Parathyroid adenoma (tissue), 2 donors: ENCODE data around the gene SPSB2.

ENCODE experiments used
- H2AFZ ChIP-seq: fragments of 300-600 bp; sonication (generic); one replicate; pipeline ENCODE4 v1.7.0; 2017; ENCODE audit warnings: antibody characterized with exemption, mild to moderate bottlenecking
- H3K27ac ChIP-seq: fragments of 300-600 bp; sonication (generic); one replicate; pipeline ENCODE4 v1.7.0; 2017
- H3K27me3 ChIP-seq: fragments of 300-600 bp; sonication (generic); one replicate; pipeline ENCODE4 v1.7.0; 2017; ENCODE audit warnings: low read length; ENCODE audit not compliant: control insufficient read depth, insufficient read depth
- H3K36me3 ChIP-seq: fragments of 300-600 bp; sonication (generic); one replicate; pipeline ENCODE4 v1.7.0; 2017; ENCODE audit warnings: low read length; ENCODE audit not compliant: control insufficient read depth, insufficient read depth
- H3K4me1 ChIP-seq: fragments of 300-600 bp; sonication (generic); one replicate; pipeline ENCODE4 v1.7.0; 2017; ENCODE audit warnings: control low read depth
- H3K4me2 ChIP-seq: fragments of 300-600 bp; sonication (generic); one replicate; pipeline ENCODE4 v1.7.0; 2017; ENCODE audit warnings: low read length
- H3K4me3 ChIP-seq: fragments of 300-600 bp; sonication (generic); one replicate; pipeline ENCODE4 v1.7.0; 2017; ENCODE audit warnings: low read depth, low read length
- H3K79me2 ChIP-seq: fragments of 300-600 bp; sonication (generic); one replicate; pipeline ENCODE4 v1.7.0; 2017; ENCODE audit warnings: control low read depth
- H3K9ac ChIP-seq: fragments of 300-600 bp; sonication (generic); one replicate; pipeline ENCODE4 v1.7.0; 2017; ENCODE audit warnings: mild to moderate bottlenecking
- H3K9me3 ChIP-seq: fragments of 300-600 bp; sonication (generic); one replicate; pipeline ENCODE4 v1.7.0; 2017; ENCODE audit warnings: low read length; ENCODE audit not compliant: control insufficient read depth
- TF ChIP-seq, protein P1 (sequence below): fragments of 300-600 bp; sonication (generic); IDR thresholded peaks from one replicate; pipeline ENCODE4 v1.7.0; 2017; ENCODE audit warnings: antibody characterized with exemption, mild to moderate bottlenecking
- donor health status: primary hyperparathyroidism.

SPSB2 gene

DNA sequence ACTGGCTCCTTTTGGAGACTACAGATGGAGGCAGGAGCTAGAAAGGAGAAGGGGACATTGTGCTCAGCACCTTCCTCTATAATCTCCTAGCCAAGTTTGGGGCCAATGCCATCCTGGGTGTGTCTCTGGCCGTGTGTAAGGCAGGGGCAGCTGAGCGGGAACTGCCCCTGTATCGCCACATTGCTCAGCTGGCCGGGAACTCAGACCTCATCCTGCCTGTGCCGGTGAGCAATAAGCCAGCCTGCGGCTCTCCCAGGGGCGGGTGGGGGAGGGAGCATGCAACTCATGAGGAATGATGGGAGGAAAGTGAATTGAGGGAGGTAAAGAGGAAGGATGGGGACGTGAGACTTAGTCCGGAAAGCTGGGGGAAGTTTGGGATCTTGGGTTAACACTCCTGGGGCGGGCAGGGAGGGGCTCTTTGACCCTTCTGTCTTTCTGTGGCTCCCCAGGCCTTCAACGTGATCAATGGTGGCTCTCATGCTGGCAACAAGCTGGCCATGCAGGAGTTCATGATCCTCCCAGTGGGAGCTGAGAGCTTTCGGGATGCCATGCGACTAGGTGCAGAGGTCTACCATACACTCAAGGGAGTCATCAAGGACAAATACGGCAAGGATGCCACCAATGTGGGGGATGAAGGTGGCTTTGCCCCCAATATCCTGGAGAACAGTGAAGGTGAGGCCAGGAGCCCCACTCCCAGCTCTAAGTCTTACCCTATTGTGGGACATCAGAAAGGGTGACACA, 44.6 kb upstream of the SPSB2 start:
- H3K9ac ChIP-seq: no peak overlapping the region
- H3K27ac ChIP-seq: no peak overlapping the region
- H3K4me3 ChIP-seq: no peak overlapping the region
- TF ChIP-seq, protein P1, sequence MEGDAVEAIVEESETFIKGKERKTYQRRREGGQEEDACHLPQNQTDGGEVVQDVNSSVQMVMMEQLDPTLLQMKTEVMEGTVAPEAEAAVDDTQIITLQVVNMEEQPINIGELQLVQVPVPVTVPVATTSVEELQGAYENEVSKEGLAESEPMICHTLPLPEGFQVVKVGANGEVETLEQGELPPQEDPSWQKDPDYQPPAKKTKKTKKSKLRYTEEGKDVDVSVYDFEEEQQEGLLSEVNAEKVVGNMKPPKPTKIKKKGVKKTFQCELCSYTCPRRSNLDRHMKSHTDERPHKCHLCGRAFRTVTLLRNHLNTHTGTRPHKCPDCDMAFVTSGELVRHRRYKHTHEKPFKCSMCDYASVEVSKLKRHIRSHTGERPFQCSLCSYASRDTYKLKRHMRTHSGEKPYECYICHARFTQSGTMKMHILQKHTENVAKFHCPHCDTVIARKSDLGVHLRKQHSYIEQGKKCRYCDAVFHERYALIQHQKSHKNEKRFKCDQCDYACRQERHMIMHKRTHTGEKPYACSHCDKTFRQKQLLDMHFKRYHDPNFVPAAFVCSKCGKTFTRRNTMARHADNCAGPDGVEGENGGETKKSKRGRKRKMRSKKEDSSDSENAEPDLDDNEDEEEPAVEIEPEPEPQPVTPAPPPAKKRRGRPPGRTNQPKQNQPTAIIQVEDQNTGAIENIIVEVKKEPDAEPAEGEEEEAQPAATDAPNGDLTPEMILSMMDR: no peak
- H3K36me3 ChIP-seq: no peaks in the 10 kb centered on the region
- H3K9me3 ChIP-seq: no peaks in the 10 kb centered on the region
- no peak overlapping the region for H3K4me2 ChIP-seq
- H2AFZ ChIP-seq: no peak overlapping the region
- H3K4me1 ChIP-seq: no peaks in the 10 kb centered on the region
- no peaks in the 10 kb centered on the region for H3K27me3 ChIP-seq
- H3K79me2 ChIP-seq: no peaks in the 10 kb centered on the region

DNA sequence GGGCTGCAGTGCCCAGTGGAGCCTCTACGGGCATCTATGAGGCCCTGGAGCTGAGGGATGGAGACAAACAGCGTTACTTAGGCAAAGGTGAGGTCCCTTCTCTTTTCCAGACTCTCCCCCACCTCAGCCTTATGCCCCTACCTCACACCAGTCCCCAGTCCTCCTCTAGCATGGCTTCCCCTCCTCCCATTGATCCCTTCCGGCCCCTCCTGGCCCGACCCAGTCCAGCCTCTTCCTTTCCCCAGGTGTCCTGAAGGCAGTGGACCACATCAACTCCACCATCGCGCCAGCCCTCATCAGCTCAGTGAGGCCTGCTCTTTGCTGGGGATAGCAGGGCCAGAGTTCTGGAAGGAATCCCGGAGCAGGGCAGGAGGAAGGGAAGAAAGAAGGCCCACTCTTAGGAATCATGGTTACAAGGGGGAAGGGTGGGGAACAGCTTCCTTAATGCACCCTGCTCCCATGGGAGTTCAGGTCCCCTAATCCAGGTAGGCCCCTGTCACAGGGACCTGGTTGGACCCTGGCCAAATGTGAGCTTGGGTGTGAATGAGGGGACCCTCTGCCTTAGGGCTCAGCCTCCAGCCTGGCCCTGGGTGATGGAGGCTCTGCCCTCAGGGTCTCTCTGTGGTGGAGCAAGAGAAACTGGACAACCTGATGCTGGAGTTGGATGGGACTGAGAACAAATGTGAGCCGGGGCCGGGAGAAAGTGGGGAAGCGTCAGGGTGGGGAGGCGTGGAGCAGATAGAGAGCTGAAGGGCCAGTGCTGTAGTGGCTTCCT, 43.5 kb upstream of the SPSB2 start:
- no peak overlapping the region for H3K9ac ChIP-seq

DNA sequence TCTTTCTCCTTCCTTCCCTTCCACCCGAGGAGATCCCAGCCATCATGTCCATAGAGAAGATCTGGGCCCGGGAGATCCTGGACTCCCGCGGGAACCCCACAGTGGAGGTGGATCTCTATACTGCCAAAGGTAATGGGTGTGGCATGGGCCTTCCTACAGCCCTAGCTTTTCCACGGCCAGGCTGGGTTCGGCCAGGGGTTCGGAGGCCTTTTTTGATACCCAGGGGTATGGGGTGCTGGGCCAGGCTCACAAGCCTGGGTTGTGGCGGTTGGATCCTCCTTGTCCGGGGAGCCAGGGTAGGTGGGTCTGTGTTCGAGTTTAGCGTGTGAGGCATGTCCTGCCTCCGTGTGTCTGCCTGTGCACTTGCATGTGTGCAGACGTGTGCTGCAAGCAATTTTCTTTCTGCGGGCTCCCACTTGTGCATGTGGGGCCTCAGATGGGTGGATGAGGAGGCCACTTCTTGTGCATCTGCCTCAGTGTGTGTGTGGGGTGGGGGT, 42.7 kb upstream of the SPSB2 start:
- Histone ChIP-seq H3K4me1 (no peaks in the 10 kb centered on the region), H3K27ac (no peak overlapping the region), H3K9me3 (no peaks in the 10 kb centered on the region), H2AFZ (peak overlapping the region; percentile 85), H3K4me3 (no peak overlapping the region), H3K79me2 (no peaks in the 10 kb centered on the region), H3K27me3 (no peaks in the 10 kb centered on the region), H3K9ac (no peak overlapping the region), H3K36me3 (no peaks in the 10 kb centered on the region), H3K4me2 (no peak overlapping the region)
- TF ChIP-seq, protein P1: no peak

More for the DNA sequence above, 43.5 kb upstream of the SPSB2 start:
- Histone ChIP-seq H3K4me3 (no peak overlapping the region), H3K27ac (no peak overlapping the region), H3K79me2 (no peaks in the 10 kb centered on the region), H2AFZ (no peak overlapping the region), H3K4me2 (no peak overlapping the region), H3K4me1 (no peaks in the 10 kb centered on the region), H3K9me3 (no peaks in the 10 kb centered on the region), H3K36me3 (no peaks in the 10 kb centered on the region), H3K27me3 (no peaks in the 10 kb centered on the region)
- TF ChIP-seq, protein P1: no peak

DNA sequence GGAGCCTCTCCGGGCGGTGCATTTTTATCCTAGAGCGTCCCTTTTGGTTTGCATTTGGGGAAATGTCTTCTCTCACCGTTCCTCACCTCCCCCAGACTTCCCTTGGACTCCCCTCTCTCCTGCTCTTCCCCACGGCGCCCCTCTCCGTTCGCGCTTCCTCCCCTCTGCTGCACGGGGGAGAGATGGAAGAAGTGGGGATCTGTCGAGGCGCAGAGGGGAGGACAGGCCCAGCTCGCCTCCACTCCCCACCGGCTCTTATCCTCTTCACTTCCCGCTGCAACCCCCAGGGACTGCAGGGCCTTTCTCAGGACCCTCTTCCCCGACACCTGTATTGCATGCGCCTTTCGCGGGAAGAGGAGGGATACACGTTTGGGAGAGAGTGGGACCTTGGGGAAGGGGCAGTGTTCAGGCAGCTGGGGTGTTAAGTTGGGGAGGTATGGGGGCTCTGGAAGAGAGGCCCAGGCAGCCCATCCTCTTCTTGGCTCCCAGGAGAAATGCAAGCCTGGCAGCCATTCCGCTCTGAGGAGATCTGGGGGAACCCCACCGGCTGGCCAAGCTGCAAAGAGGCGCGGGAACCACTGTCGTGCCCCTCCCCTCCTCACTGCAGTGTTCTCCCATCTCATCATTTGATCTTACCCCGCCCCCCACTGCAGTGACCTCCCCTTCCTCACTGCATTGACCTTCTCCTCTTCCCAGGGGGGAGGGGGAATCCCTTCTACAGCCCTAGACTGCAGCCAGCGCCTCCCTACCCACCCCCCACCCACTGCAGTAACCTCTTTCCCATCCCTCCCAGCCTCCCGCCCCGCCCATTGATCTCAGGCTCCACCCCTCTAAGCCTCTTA, 42.1 kb upstream of the SPSB2 start:
- no peak overlapping the region for H3K9ac ChIP-seq
- H3K4me3 ChIP-seq: peak overlapping the region; percentile 64
- H3K4me1 ChIP-seq: no peaks in the 10 kb centered on the region
- H2AFZ ChIP-seq: peak overlapping the region; percentile 85
- H3K9me3 ChIP-seq: no peaks in the 10 kb centered on the region
- peak overlapping the region; percentile 87 for H3K4me2 ChIP-seq
- H3K27ac ChIP-seq: peak overlapping the region; percentile 44
- no peaks in the 10 kb centered on the region for H3K79me2 ChIP-seq
- no peaks in the 10 kb centered on the region for H3K36me3 ChIP-seq
- TF ChIP-seq, protein P1: no peak
- H3K27me3 ChIP-seq: no peaks in the 10 kb centered on the region
